Measurements from ENCODE around the gene PDZD2. TPM values are rescaled to one million over a fixed set of nuclear protein-coding genes. Genes with fewer than 3 reads are reported as not detected.

Gene PDZD2
- total RNA-seq, 3 donors from 2014 or later (not counting 1 experiment from before 2014, with no cell fraction given), result 0.50 to 1.3 (median 0.66) TPM

DNA sequence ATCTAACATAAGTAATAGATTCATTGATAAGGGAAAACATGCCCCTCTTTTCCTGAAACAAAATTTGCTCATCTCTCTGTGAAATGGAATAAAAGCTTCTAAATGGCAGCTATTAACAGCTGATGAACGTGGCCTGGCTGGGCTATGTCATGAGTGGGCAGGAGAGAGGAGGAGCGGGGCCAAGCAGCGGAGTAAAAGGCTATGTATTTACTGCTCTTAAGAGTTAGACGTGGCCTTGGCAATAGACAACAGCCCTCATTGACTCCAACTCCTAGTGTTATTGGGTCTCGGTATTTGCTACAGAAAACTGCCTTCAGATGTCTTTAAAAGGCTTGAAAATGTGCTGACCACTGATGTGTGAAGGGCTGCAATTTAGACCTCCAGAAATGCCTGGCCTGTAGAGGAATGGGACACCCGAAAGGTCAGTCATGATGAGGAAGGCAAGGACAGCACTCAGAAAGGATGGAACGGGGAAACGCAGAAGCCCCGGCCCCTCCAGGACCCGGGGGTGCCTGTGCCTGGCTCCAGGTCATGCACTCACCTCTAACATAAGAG is 116.8 kb downstream of the PDZD2 start:
- Histone ChIP-seq H3K9me3 (ENCODE audit: control insufficient read depth, insufficient read depth, low read length) (no peaks in the 10 kb centered on the region), H3K4me3 (ENCODE audit: low read length) (no peak overlapping the region), H3K36me3 (ENCODE audit: control insufficient read depth, insufficient read depth, low read length) (no peaks in the 10 kb centered on the region), H3K27me3 (ENCODE audit: control insufficient read depth, insufficient read depth, low read length) (no peaks in the 10 kb centered on the region), H3K27ac (ENCODE audit: low read length) (no peak overlapping the region), H3K4me1 (ENCODE audit: control insufficient read depth, insufficient read depth, low read length) (no peaks in the 10 kb centered on the region)
- no peaks in the 10 kb centered on the region for H3K36me3 Mint-ChIP-seq
- no peak overlapping the region for H3K27ac Mint-ChIP-seq
- intact Hi-C loops (cut with micrococcal nuclease), result no loop called here
- H3K4me3 Mint-ChIP-seq, result no peak overlapping the region
- H3K27me3 Mint-ChIP-seq (ENCODE audit: low read depth in 2 of 2), result no peaks in the 10 kb centered on the region
- DNase-seq (no peak), ATAC-seq (no peak)
- 92% methylated on average over 10 of the region's 10 CpGs for WGBS (ENCODE audit: insufficient coverage)
- no peaks in the 10 kb centered on the region for H3K9me3 Mint-ChIP-seq
- TF ChIP-seq, protein P1, sequence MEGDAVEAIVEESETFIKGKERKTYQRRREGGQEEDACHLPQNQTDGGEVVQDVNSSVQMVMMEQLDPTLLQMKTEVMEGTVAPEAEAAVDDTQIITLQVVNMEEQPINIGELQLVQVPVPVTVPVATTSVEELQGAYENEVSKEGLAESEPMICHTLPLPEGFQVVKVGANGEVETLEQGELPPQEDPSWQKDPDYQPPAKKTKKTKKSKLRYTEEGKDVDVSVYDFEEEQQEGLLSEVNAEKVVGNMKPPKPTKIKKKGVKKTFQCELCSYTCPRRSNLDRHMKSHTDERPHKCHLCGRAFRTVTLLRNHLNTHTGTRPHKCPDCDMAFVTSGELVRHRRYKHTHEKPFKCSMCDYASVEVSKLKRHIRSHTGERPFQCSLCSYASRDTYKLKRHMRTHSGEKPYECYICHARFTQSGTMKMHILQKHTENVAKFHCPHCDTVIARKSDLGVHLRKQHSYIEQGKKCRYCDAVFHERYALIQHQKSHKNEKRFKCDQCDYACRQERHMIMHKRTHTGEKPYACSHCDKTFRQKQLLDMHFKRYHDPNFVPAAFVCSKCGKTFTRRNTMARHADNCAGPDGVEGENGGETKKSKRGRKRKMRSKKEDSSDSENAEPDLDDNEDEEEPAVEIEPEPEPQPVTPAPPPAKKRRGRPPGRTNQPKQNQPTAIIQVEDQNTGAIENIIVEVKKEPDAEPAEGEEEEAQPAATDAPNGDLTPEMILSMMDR (IDR thresholded peaks at IDR 0.05), result no peak
- H3K4me1 Mint-ChIP-seq, result peaks cover 9 to 15% of the 10 kb centered on the region in 2 donors

DNA sequence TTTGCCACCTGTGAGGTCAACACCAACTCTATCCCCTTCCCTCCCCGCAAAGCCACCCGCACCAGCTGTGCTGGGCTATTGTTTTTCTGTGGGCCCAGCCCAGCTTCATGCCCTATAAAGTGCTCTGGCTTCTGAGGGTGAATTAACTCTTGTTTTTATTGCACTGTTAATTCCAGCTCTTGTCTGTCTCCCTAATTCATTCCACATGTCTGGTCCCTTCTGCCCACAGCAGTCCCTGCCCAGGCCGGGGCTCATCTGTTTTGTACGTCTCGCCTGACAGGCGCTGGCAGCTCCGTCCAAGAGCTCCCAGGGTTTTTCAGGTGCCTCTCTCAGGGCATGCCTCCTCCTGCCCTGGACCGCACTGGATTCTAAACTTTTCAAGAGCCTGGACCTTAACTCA is 118.9 kb downstream of the PDZD2 start:
- peak overlapping the region; percentile 38 to 56 for H3K27ac Mint-ChIP-seq
- 94% methylated on average over 8 of the region's 8 CpGs for WGBS (ENCODE audit: insufficient coverage)
- no peak overlapping the region for H3K4me3 Mint-ChIP-seq

DNA sequence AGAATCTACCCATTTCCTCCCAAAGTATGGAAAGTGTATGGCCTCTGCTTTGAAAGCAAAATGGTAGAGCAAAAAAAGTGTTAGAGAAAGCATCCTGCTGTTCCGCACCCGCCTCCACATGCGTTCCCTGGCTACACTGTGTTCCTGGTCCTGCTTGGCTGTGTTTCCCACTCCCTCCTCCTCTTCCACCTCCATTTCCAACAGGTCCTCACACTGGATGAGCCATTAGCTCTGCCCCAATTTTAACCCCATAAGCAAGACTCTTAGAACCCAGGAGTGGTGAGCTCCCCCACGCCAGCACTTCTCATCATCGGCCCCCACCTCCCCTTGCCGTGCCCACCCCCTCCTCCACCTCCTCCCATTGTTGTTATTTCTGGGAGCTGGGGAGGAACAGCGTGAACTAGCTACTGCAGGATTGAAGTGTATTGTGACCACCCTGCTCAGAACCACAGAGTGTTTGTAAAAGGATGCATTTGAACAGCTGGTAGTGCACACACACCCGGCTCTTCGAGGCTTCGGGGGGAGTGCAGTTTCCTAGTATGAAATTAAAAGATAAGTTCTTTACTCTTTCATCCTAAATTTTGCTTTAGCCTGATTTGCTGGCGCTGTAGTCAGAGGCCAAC is 120.0 kb downstream of the PDZD2 start:
- Mint-ChIP-seq H3K4me3 (no peak overlapping the region), H3K27ac (no peak overlapping the region), H3K9me3 (peaks cover 4% of the 10 kb centered on the region in 2 donors), H3K36me3 (no peaks in the 10 kb centered on the region), H3K4me1 (peaks cover 22 to 38% of the 10 kb centered on the region in 2 donors), H3K27me3 (ENCODE audit: low read depth in 2 of 2) (no peaks in the 10 kb centered on the region)
- DNase-seq (no peak), ATAC-seq (no peak)
- Histone ChIP-seq H3K27ac (ENCODE audit: low read length) (no peak overlapping the region), H3K9me3 (ENCODE audit: control insufficient read depth, insufficient read depth, low read length) (peaks cover 2% of the 10 kb centered on the region), H3K36me3 (ENCODE audit: control insufficient read depth, insufficient read depth, low read length) (no peaks in the 10 kb centered on the region), H3K4me1 (ENCODE audit: control insufficient read depth, insufficient read depth, low read length) (peaks cover 6% of the 10 kb centered on the region), H3K27me3 (ENCODE audit: control insufficient read depth, insufficient read depth, low read length) (no peaks in the 10 kb centered on the region), H3K4me3 (ENCODE audit: low read length) (no peak overlapping the region)
- intact Hi-C loops (cut with micrococcal nuclease), result no loop called here
- WGBS (ENCODE audit: insufficient coverage), result 81% methylated on average over 6 of the region's 11 CpGs
- TF ChIP-seq, protein P1 (IDR thresholded peaks at IDR 0.05), result no peak

More for the DNA sequence above, 118.9 kb downstream of the PDZD2 start:
- H3K4me3 ChIP-seq (ENCODE audit: low read length), result no peak overlapping the region
- ATAC-seq (no peak), DNase-seq (no peak)
- H3K4me1 ChIP-seq (ENCODE audit: control insufficient read depth, insufficient read depth, low read length), result peaks cover 6% of the 10 kb centered on the region
- no peaks in the 10 kb centered on the region for H3K9me3 ChIP-seq (ENCODE audit: control insufficient read depth, insufficient read depth, low read length)
- no peaks in the 10 kb centered on the region for H3K36me3 ChIP-seq (ENCODE audit: control insufficient read depth, insufficient read depth, low read length)
- H3K4me1 Mint-ChIP-seq, result peaks cover 22 to 35% of the 10 kb centered on the region in 2 donors
- no peaks in the 10 kb centered on the region for H3K27me3 ChIP-seq (ENCODE audit: control insufficient read depth, insufficient read depth, low read length)
- intact Hi-C loops (cut with micrococcal nuclease), result no loop called here
- TF ChIP-seq, protein P1 (IDR thresholded peaks at IDR 0.05), result no peak
- no peaks in the 10 kb centered on the region for H3K27me3 Mint-ChIP-seq (ENCODE audit: low read depth in 2 of 2)
- no peak overlapping the region for H3K27ac ChIP-seq (ENCODE audit: low read length)
- no peaks in the 10 kb centered on the region for H3K36me3 Mint-ChIP-seq
- peaks cover 4% of the 10 kb centered on the region in 2 donors for H3K9me3 Mint-ChIP-seq

Measured in natural killer cell (primary cell).